ENCODE measurements around the gene PRTG. TPM values are rescaled to one million over a fixed set of nuclear protein-coding genes. Genes with fewer than 3 reads are reported as not detected.
A peak's percentile ranks its signal among the peaks of the same experiment; 100 is the strongest.

PRTG gene
- total and polyA plus RNA-seq, 3 experiments from 2014 or later = not detected

GRCh38 chr15:55782901-55783300 is 39.9 kb upstream of the PRTG start:
- Mint-ChIP-seq H3K27ac (no peak overlapping the region), H3K4me1 (no peaks in the 10 kb centered on the region), H3K27me3 (peaks cover 8 to 44% of the 10 kb centered on the region in 2 donors), H3K9me3 (peaks cover 0 to 3% (median 0%) of the 10 kb centered on the region in 5 donors), H3K4me3 (no peak overlapping the region), H3K36me3 (peaks cover 0 to 2% (median 0%) of the 10 kb centered on the region in 3 donors)
- Histone ChIP-seq H3K4me1 (ENCODE audit: insufficient read depth, low read length) (no peaks in the 10 kb centered on the region), H3K9me3 (ENCODE audit: low read length) (no peaks in the 10 kb centered on the region), H3K4me3 (ENCODE audit: low read length) (no peak overlapping the region), H3K36me3 (ENCODE audit: insufficient read depth, low read length) (no peaks in the 10 kb centered on the region), H3K27me3 (ENCODE audit: insufficient read depth, low read length, poor library complexity, severe bottlenecking) (no peaks in the 10 kb centered on the region), H3K27ac (ENCODE audit: low read depth, low read length) (no peak overlapping the region)
- DNase-seq = no peak
- POLR2A ChIA-PET = no interaction called here
- CTCF ChIA-PET = interaction anchor here (1.7 kb wide), 1 partner anchor 8 kb away, joined by 8 read pairs; no protein-coding TSS in a partner anchor

- DNase-seq = no peak
- ChIA-PET CTCF (no interaction called here), POLR2A (no interaction called here)
- Mint-ChIP-seq H3K27me3 (peaks cover 9 to 35% of the 10 kb centered on the region in 2 donors), H3K36me3 (no peaks in the 10 kb centered on the region), H3K9me3 (peaks cover 0 to 3% (median 0%) of the 10 kb centered on the region in 5 donors), H3K4me1 (no peaks in the 10 kb centered on the region), H3K27ac (peak overlapping the region in 1 of 8 donors; percentile 43), H3K4me3 (no peak overlapping the region)
- no peaks in the 10 kb centered on the region for H3K4me1 ChIP-seq (ENCODE audit: insufficient read depth, low read length)
- H3K36me3 ChIP-seq (ENCODE audit: insufficient read depth, low read length) = no peaks in the 10 kb centered on the region
- no peaks in the 10 kb centered on the region for H3K9me3 ChIP-seq (ENCODE audit: low read length)
- no peak overlapping the region for H3K27ac ChIP-seq (ENCODE audit: low read depth, low read length)
- H3K4me3 ChIP-seq (ENCODE audit: low read length) = no peak overlapping the region
- H3K27me3 ChIP-seq (ENCODE audit: insufficient read depth, low read length, poor library complexity, severe bottlenecking) = no peaks in the 10 kb centered on the region
Measured at GRCh38 chr15:55780292-55780691, 37.3 kb upstream of the PRTG start.

- no peak overlapping the region for H3K4me3 Mint-ChIP-seq
- Histone ChIP-seq H3K4me1 (ENCODE audit: insufficient read depth, low read length) (no peaks in the 10 kb centered on the region), H3K36me3 (ENCODE audit: insufficient read depth, low read length) (no peaks in the 10 kb centered on the region), H3K27ac (ENCODE audit: low read depth, low read length) (no peak overlapping the region), H3K27me3 (ENCODE audit: insufficient read depth, low read length, poor library complexity, severe bottlenecking) (peaks cover 3% of the 10 kb centered on the region), H3K9me3 (ENCODE audit: low read length) (no peaks in the 10 kb centered on the region), H3K4me3 (ENCODE audit: low read length) (no peak overlapping the region)
- no peaks in the 10 kb centered on the region for H3K36me3 Mint-ChIP-seq
- DNase-seq = no peak
- POLR2A ChIA-PET = no interaction called here
- H3K27me3 Mint-ChIP-seq = peaks cover 6 to 31% of the 10 kb centered on the region in 2 donors
- H3K27ac Mint-ChIP-seq = peak overlapping the region in 1 of 8 donors; percentile 4
- H3K9me3 Mint-ChIP-seq = peaks cover 0 to 3% (median 0%) of the 10 kb centered on the region in 5 donors
- CTCF ChIA-PET = no interaction called here
- H3K4me1 Mint-ChIP-seq = no peaks in the 10 kb centered on the region
Measured at GRCh38 chr15:55778932-55779331, 36.0 kb upstream of the PRTG start.

- no peak overlapping the region for H3K4me3 ChIP-seq (ENCODE audit: low read length)
- POLR2A ChIA-PET = no interaction called here
- no peak for DNase-seq
- no peak overlapping the region for H3K27ac ChIP-seq (ENCODE audit: low read depth, low read length)
- no peaks in the 10 kb centered on the region for H3K4me1 ChIP-seq (ENCODE audit: insufficient read depth, low read length)
- Mint-ChIP-seq H3K27ac (no peak overlapping the region), H3K4me1 (no peaks in the 10 kb centered on the region), H3K9me3 (no peaks in the 10 kb centered on the region), H3K36me3 (no peaks in the 10 kb centered on the region), H3K4me3 (no peak overlapping the region), H3K27me3 (peaks cover 3 to 31% of the 10 kb centered on the region in 2 donors)
- peaks cover 3% of the 10 kb centered on the region for H3K27me3 ChIP-seq (ENCODE audit: insufficient read depth, low read length, poor library complexity, severe bottlenecking)
- H3K36me3 ChIP-seq (ENCODE audit: insufficient read depth, low read length) = no peaks in the 10 kb centered on the region
- CTCF ChIA-PET = interaction anchor here (0.7 to 1.6 kb wide), 3 partner anchors 8 to 13 kb away, joined by 3 to 8 read pairs (median 4); no protein-coding TSS in a partner anchor
- H3K9me3 ChIP-seq (ENCODE audit: low read length) = no peaks in the 10 kb centered on the region
Measured at GRCh38 chr15:55775316-55775715, 32.4 kb upstream of the PRTG start.

GRCh38 chr15:55774113-55774970 is 31.4 kb upstream of the PRTG start:
- no peaks in the 10 kb centered on the region for H3K36me3 ChIP-seq (ENCODE audit: insufficient read depth, low read length)
- DNase-seq = peak in 3 of 5 donors; percentile 2 to 18 (median 3)
- Mint-ChIP-seq H3K4me3 (no peak overlapping the region), H3K4me1 (no peaks in the 10 kb centered on the region), H3K9me3 (no peaks in the 10 kb centered on the region), H3K27ac (no peak overlapping the region), H3K27me3 (peaks cover 3 to 23% of the 10 kb centered on the region in 2 donors), H3K36me3 (no peaks in the 10 kb centered on the region)
- H3K4me3 ChIP-seq (ENCODE audit: low read length) = no peak overlapping the region
- peaks cover 3% of the 10 kb centered on the region for H3K27me3 ChIP-seq (ENCODE audit: insufficient read depth, low read length, poor library complexity, severe bottlenecking)
- ChIA-PET CTCF (interaction anchor here (0.7 to 1.8 kb wide), 6 partner anchors 9 to 20 kb away, joined by 3 to 8 read pairs (median 6); no protein-coding TSS in a partner anchor), POLR2A (no interaction called here)
- no peaks in the 10 kb centered on the region for H3K9me3 ChIP-seq (ENCODE audit: low read length)
- H3K27ac ChIP-seq (ENCODE audit: low read depth, low read length) = no peak overlapping the region
- no peaks in the 10 kb centered on the region for H3K4me1 ChIP-seq (ENCODE audit: insufficient read depth, low read length)

GRCh38 chr15:55770806-55771205 is 27.9 kb upstream of the PRTG start:
- Mint-ChIP-seq H3K9me3 (no peaks in the 10 kb centered on the region), H3K36me3 (no peaks in the 10 kb centered on the region), H3K27me3 (peaks cover 5 to 21% of the 10 kb centered on the region in 2 donors), H3K4me1 (peaks cover 5 to 8% (median 6%) of the 10 kb centered on the region in 3 donors), H3K27ac (no peak overlapping the region), H3K4me3 (no peak overlapping the region)
- CTCF ChIA-PET = no interaction called here
- Histone ChIP-seq H3K4me1 (ENCODE audit: insufficient read depth, low read length) (no peaks in the 10 kb centered on the region), H3K9me3 (ENCODE audit: low read length) (no peaks in the 10 kb centered on the region), H3K27ac (ENCODE audit: low read depth, low read length) (no peak overlapping the region), H3K27me3 (ENCODE audit: insufficient read depth, low read length, poor library complexity, severe bottlenecking) (peaks cover 3% of the 10 kb centered on the region), H3K4me3 (ENCODE audit: low read length) (no peak overlapping the region), H3K36me3 (ENCODE audit: insufficient read depth, low read length) (no peaks in the 10 kb centered on the region)
- no peak for DNase-seq
- POLR2A ChIA-PET = no interaction called here

GRCh38 chr15:55770261-55770660 is 27.3 kb upstream of the PRTG start:
- peaks cover 5 to 8% (median 6%) of the 10 kb centered on the region in 3 donors for H3K4me1 Mint-ChIP-seq
- peak overlapping the region in 1 of 8 donors; percentile 22 for H3K27ac Mint-ChIP-seq
- CTCF ChIA-PET = no interaction called here

GRCh38 chr15:55768670-55769185 is 25.8 kb upstream of the PRTG start:
- CTCF ChIA-PET = interaction anchor here (0.6 kb wide), 1 partner anchor 11 kb away, joined by 3 read pairs; no protein-coding TSS in a partner anchor
- Histone ChIP-seq H3K4me3 (ENCODE audit: low read length) (no peak overlapping the region), H3K36me3 (ENCODE audit: insufficient read depth, low read length) (no peaks in the 10 kb centered on the region), H3K27ac (ENCODE audit: low read depth, low read length) (no peak overlapping the region), H3K9me3 (ENCODE audit: low read length) (no peaks in the 10 kb centered on the region), H3K27me3 (ENCODE audit: insufficient read depth, low read length, poor library complexity, severe bottlenecking) (no peaks in the 10 kb centered on the region), H3K4me1 (ENCODE audit: insufficient read depth, low read length) (no peaks in the 10 kb centered on the region)
- Mint-ChIP-seq H3K4me1 (peaks cover 5 to 8% (median 6%) of the 10 kb centered on the region in 3 donors), H3K4me3 (no peak overlapping the region), H3K27ac (no peak overlapping the region), H3K9me3 (no peaks in the 10 kb centered on the region), H3K27me3 (peaks cover 1 to 15% of the 10 kb centered on the region in 2 donors), H3K36me3 (no peaks in the 10 kb centered on the region)
- POLR2A ChIA-PET = no interaction called here
- no peak for DNase-seq

More at GRCh38 chr15:55770261-55770660, 27.3 kb upstream of the PRTG start:
- Mint-ChIP-seq H3K36me3 (no peaks in the 10 kb centered on the region), H3K9me3 (no peaks in the 10 kb centered on the region), H3K4me3 (no peak overlapping the region), H3K27me3 (peaks cover 3 to 21% of the 10 kb centered on the region in 2 donors)
- Histone ChIP-seq H3K9me3 (ENCODE audit: low read length) (no peaks in the 10 kb centered on the region), H3K4me1 (ENCODE audit: insufficient read depth, low read length) (no peaks in the 10 kb centered on the region), H3K36me3 (ENCODE audit: insufficient read depth, low read length) (no peaks in the 10 kb centered on the region), H3K4me3 (ENCODE audit: low read length) (no peak overlapping the region), H3K27ac (ENCODE audit: low read depth, low read length) (no peak overlapping the region), H3K27me3 (ENCODE audit: insufficient read depth, low read length, poor library complexity, severe bottlenecking) (peaks cover 3% of the 10 kb centered on the region)
- DNase-seq = no peak
- POLR2A ChIA-PET = no interaction called here

Measured in CD8-positive, alpha-beta memory T cell (primary cell).